ENCODE results near the gene BMP3.

DNA sequence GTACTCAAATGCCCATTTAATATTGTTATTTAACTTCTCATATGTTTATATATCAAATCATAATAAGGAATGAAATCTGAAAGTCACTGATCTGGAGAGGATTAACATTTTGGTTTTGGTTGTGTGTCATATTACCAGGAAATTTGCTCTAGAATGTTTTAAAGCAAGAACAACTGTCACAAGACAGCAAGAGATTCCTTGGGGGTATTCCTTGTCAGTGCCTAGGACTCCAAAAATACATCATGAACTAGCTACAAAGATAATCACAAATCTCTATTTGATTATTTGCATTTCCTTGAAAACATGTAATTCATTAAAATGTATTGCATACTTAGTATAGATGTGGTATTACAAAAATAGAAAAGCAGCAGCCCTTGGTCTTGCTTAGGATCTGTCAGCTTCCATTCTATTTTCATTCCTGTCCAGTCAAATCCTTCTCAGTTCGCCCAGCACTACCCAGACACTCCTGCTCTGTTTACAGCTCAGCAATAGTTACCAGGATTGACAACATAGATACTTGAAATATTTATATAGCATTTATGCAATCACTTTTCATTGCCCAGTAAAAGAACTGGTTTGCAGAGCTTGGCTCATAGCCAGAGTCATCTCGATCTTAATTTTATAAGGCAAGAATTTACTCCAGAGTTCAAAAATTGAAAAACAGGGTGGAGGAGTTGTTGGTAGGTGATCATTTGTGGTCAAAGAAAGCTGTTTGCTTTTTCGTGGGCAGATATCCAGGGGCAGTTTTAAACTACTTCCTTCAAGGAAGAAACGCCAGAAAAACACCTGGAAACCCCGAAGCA is 9.2 kb upstream of the BMP3 start:
- TF ChIP-seq, protein P1, sequence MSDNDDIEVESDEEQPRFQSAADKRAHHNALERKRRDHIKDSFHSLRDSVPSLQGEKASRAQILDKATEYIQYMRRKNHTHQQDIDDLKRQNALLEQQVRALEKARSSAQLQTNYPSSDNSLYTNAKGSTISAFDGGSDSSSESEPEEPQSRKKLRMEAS (IDR thresholded peaks at IDR 0.05), result no peak
- TF ChIP-seq, protein P2, sequence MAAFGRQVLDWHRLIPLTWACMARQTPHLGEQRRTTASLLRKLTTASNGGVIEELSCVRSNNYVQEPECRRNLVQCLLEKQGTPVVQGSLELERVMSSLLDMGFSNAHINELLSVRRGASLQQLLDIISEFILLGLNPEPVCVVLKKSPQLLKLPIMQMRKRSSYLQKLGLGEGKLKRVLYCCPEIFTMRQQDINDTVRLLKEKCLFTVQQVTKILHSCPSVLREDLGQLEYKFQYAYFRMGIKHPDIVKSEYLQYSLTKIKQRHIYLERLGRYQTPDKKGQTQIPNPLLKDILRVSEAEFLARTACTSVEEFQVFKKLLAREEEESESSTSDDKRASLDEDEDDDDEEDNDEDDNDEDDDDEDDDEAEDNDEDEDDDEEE (CRISPR knock-in tag; IDR thresholded peaks at IDR 0.05), result no peak

Data from HepG2 (cell line).